CD4-positive, alpha-beta T cell treated with Interleukin-6 for 4 hours (primary cell): ENCODE results near the gene WDR1.

Source experiments
- DNase-seq: peaks from one replicate; pipeline ENCODE4 v3.0.0-alpha.2; 2020; ENCODE audit warnings: mixed read lengths

Gene WDR1

DNA sequence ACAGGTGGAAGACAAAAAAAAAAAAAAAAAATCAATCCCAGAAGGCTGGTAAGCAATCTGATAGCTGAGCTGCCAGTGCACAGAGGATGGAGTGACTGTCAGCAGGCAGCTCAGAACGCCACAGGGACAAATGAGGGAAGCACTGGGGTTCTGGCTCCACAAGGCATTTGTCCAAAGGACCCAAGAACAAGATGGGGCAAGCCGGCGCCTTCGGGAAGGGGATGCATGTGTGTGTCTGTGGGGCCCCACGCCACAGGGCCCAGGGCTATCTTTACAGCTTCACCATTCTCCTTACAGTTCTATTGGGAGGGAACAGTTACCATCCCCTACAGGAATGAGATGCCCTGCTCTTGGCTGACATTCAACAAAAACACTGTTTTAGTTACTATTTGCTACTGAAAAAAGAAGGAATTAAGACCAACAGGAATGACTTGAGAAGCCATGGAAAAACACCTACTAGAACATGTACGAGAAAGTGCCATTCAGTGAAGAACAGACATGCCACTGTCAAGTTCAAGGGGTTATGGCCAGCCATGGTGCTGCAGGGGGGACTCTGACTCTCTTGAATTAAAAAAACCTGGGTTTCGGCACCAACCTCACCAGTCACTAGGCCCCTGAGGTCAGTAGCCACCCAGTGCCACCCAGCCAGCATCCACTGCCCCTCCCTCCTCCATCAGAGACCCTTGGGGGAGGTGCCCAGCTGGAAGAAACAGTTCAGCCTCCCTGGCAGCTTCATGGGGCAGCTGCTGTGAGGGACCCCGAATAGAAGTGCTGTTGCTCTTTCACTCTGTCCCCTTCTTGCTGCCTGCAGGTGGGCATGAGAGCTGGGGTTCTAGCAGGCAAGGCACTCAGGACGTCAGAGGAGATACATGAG is 18.5 kb downstream of the WDR1 start:
- DNase-seq = no peak

DNA sequence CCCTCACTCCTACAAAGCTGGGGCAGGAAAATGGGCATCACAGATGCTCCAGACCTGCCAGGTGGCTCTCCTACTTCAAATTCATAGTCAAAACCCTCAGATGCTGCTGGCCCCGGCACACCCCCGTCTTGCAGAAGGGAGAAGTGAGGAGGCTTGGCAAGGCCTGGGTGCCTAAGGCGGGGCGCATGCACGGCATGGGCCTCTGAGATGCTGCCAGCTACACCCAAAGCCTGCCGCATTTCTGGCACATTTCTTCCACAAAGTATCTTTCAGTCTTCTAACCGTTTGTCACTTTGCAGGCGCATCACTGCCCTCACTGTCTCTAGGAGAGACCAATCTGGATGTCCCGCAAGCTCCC is 19.6 kb downstream of the WDR1 start:
- no peak for DNase-seq

DNA sequence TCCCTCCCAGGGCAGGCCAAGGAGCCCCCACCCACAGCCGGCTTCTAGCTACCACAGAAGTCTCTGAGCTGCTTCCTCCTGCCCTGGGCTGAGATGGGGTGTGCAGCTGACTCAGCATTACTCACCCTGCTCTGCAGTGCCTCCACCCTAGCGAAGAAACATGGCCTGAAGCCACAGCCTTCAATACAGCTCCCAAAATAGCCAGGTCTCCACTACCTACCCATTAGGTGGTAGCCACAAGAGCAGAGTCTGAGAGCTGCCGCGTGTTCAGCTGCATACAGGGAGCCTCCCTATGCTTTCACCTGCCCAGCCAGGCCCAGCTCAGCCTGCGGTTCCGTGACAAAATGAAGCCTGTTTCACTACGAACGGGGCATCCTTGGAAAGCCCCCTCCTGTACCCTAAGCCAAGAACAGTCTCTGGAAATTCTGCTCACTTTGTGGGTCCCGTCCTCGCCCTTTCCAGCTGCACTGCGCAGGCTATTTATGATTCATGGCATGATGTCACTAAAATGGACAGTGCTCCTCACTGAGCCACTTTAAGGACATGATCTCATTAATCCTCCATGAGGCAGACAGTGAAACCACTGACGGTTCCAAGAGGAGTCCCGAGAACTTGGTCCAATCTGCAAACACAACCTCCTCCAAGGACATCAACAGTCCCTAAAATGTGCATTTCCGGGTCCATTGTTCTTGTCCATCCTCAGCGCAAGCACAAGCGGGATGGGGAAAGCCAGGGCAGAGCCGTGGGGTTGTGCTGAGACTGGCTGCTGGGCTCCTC is 20.2 kb downstream of the WDR1 start:
- peak; percentile 87 for DNase-seq

DNA sequence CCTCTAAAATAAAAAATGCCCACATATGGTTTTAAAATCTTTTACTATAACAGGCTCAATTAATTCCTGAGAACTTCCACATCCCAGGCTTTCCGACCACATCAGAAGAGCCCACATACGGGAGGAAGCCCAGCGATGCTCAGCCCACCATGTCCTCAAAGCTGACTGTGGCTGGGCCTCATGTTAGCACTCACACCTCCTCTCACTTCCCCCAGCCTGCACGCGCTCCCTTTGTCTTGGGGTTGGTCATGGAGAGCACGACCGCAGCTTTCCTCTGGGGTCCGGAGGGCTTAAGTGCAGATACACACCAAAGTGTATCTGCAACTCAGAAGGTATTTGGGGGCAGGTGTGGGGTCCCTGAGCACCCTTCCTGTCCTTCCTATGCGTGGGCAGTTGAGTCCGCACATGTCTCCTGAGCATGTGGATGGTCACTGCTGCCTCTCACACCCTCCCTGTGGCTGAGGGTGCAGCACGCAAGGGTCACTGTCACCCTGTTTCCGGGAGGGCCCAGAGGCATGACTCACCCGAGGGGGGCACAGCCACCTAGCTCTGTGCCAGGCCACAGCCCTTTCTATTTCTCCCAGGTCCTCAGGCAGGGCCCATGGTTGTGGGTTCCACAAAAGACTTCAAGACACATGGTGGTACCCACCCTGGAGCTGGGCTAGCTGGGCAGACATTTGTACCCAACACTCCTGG is 21.2 kb downstream of the WDR1 start:
- DNase-seq = peak; percentile 41

- DNase-seq = peak; percentile 24
Measured at GRCh38 chr4:10094841-10095240, 21.8 kb downstream of the WDR1 start.

- DNase-seq = peak; percentile 44
Measured at GRCh38 chr4:10093801-10094552, 22.6 kb downstream of the WDR1 start.

DNA sequence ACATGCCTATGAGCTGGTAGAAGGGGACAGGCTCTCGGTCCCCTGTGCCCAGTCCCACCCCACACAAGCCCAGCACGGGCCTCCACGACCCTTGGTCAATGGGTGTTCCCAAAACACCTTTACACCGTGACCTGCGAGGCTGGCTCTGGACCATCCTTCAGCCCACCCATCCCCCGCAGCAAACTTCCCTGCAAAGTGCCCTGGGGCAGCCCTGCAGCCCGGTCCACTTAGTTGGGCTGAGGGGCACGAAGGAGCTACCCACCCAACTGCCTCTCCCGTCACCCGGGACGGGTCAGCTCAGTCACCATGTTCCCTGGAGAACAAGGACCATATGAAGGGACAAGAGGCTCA is 23.4 kb downstream of the WDR1 start:
- no peak for DNase-seq

DNA sequence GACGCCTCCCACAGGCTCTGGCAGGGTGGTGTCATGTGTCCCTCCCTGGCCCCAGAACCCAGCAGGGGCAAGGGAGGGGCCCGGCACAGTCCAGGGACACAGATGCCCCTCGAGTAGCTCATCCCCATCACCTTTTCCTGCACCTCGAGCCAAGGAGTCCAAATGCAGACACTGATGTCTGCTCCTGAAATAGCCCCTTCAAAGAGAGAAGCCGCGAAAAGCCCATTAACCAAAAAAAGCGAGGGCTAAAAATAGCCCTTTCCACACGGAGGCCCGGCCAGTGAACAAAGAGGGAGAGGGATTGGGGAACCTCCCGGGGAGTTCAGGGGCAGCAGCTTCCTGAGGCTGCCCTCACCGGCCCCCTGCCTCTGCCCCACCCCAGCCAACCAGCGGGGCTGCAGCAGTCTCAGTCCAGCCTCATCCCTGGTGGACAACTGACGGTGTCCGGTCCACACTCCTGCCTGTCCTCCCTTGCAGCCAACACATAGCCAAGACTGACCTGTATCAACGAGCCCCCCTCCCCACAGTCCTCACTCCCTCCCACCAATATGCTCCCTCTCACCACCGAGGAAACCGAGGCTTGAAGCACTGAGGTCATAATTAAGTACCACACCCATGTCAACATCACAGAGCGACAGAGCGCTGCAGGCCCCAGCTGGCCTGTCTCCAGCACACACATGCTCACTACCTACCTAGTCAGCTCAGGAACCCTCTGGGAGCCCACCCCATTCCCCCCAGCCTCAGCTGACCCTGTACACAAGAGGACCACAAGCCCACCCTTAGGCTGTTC is 23.9 kb downstream of the WDR1 start:
- DNase-seq = no peak

GRCh38 chr4:10091531-10092181 is 24.9 kb downstream of the WDR1 start:
- DNase-seq = no peak

GRCh38 chr4:10090467-10091250 is 25.9 kb downstream of the WDR1 start:
- DNase-seq = no peak

- DNase-seq = peak; percentile 13
Measured at GRCh38 chr4:10089346-10089745, 27.3 kb downstream of the WDR1 start.

GRCh38 chr4:10088135-10089010 is 28.2 kb downstream of the WDR1 start:
- DNase-seq = peak; percentile 0

DNA sequence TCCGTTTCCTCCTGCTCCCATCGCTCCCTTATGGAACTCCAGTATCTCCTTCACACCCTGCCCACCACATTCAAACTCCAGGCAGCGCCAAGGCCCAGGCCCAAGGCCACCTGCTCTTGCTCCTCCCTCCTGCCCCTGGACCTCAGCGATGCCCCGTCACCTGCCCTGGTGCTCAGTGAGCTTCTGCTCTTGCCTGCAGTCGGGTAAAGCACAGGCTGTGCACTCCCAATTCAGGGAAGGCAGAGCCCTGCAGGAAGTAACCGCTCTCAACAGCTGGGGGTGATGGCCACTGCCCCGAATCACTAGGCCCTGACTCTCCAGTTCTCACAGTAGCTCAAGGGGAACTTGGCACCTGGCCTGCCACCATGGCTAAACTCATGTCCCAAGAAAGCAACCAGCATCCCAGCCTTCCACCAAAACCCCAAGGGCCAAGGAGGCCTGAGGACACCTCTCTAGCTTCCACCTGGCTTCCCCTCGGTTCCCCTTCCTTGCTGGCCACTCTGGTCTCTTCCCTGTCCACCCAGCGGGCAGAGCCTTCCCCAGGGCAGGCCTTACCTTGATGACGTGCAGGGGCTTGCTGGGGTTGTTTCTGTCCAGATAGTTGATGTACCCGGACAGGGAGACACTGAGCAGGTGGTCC is 29.3 kb downstream of the WDR1 start:
- no peak for DNase-seq

DNA sequence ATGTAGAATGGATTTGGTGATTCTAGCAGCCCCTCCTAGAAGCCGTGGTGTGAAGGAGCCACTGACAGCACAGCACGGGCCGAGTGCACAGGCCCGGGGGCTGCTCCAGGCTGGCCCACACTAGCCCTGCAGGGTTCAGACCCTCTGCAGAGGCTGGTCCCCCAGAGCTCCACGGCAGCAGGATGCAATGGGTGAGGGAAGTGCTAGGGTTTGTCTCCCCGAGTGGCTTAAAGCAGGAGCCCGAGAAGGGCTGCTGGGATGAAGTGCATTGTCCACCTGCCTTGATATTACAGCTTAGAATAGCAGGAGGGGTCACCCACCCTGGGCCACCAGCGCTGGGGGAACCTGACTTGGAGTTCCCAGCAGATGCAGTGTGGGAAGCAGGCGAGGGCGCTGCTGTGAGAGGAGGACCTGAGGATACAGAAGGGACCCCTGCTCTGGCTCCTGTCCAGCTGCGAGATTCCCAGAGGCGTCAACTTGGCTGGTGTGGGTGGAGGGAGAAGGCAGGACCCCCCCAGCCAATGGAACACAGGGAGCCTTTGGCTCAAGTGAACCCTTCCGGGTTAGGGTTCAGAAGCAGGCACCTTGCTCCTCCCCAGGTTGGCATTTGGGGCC is 30.0 kb downstream of the WDR1 start:
- DNase-seq = no peak

GRCh38 chr4:10085828-10086505 is 30.6 kb downstream of the WDR1 start:
- no peak for DNase-seq

DNA sequence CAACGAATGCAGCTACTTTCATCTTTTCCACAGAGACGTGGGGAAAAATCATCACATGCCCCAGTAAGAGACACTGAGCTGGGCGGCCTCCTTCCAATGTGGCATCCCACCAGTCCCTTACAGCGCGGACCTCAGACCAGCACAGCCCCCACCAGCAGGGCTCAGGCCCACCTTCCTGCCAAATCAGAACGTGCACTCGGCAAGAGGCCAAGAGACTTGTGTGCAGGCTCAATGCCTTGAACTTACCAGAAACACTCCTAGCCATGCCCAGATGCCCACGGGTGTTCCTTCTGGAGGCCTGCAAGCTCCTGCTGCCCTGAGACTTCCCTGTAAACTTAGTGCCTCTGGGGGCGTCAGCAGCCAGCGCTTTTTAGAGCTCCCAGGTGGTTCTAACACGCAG is 31.2 kb downstream of the WDR1 start:
- DNase-seq = no peak

- no peak for DNase-seq
Measured at GRCh38 chr4:10084651-10085358, 31.8 kb downstream of the WDR1 start.
